Activated CD4-positive, alpha-beta T cell treated with anti-CD3 and anti-CD28 coated beads for 36 hours (primary cell): ENCODE results near the gene CLEC16A. TPM values are rescaled to one million over a fixed set of nuclear protein-coding genes. Genes with fewer than 3 reads are reported as not detected.
A peak's percentile ranks its signal among the peaks of the same experiment; 100 is the strongest.

Experiments used
- ATAC-seq: fragments of 200-7000 bp; cut with Tn5 transposase; one replicate; pipeline ENCODE4 v1.10.0; 2021; ENCODE audit warnings: mild to moderate bottlenecking, moderate library complexity
- CTCF ChIA-PET: fragments of 350-600 bp; sonication (Branson Sonifier 250); formaldehyde crosslinking; loops from one replicate; lab custom pipeline; 2021; ENCODE audit warnings: antibody characterized with exemption; lab: Charles Lee
- POLR2A ChIA-PET: fragments of 350-600 bp; sonication (Branson Sonifier 250); formaldehyde crosslinking; loops from one replicate; lab custom pipeline; 2021; ENCODE audit warnings: antibody characterized with exemption, inconsistent platforms; lab: Charles Lee
- DNase-seq: peaks from one replicate; pipeline ENCODE4 v3.0.0-alpha.2; 2020
- H3K27ac Mint-ChIP-seq: one replicate; pipeline ENCODE4 v1.8.0; 2021; ENCODE audit warnings: mixed read lengths
- H3K27me3 Mint-ChIP-seq: one replicate; pipeline ENCODE4 v1.8.0; 2021; ENCODE audit warnings: mixed read lengths
- H3K36me3 Mint-ChIP-seq: one replicate; pipeline ENCODE4 v1.8.0; 2021; ENCODE audit warnings: low read depth, mixed read lengths
- H3K4me1 Mint-ChIP-seq: one replicate; pipeline ENCODE4 v1.8.0; 2021; ENCODE audit warnings: mixed read lengths
- H3K4me3 Mint-ChIP-seq: one replicate; pipeline ENCODE4 v1.8.0; 2021; ENCODE audit warnings: mild to moderate bottlenecking, moderate library complexity, mixed read lengths
- H3K9me3 Mint-ChIP-seq: one replicate; pipeline ENCODE4 v1.8.0; 2021; ENCODE audit warnings: low read depth, mixed read lengths
- intact Hi-C, 2 experiments: fragments of 100-400 bp; cut with DNase I in 1 of 2; cut with micrococcal nuclease in 1 of 2; formaldehyde crosslinking; loops; one replicate each; pipeline versions ENCODE4 v1.14.2 to v1.15.1; 2022 to 2024; cut with DNase I, micrococcal nuclease
- total RNA-seq, 2 experiments: library from RNA; stranded (reverse); gene quantifications; one replicate each; pipeline ENCODE4 v1.2.3, GENCODE V29; 2021

CLEC16A gene
- total RNA-seq, 2 experiments from 2014 or later: 23.5 to 25.4 TPM

DNA sequence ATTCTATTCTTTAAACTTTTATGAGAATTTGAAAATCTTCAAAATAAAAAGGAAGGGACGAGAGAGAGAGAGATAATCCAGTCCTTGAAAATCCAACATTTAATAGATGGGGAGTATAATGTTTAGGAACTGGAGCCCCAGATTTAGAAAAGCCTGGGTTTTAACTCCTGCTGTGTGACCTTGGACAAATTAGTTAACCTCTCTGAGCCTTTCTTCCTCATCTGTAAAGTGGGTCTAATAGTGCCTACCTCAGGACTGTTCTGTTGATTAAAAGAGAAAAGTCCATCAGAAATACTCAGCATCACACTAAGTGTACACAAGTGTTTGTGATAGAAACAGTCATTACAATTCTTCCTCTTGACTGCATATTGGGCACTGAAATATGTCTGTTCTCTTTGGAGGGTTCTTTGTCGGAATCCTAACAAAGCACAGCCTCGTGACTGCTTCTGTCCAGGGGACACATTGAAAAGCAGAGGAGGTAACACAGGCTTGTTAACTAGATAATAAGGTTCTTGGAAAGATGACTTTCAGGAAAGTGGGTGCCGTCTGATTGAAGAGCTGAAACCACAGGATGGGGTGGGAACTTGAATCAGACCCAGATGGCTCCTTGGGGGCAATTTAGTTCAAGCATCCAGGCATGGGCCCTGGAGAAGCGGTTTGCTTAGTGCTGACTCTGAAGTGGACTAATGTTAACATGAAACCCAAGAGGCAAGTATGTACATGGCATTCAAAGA, 128.2 kb downstream of the CLEC16A start:
- Mint-ChIP-seq H3K27ac (peak overlapping the region; percentile 35), H3K9me3 (no peaks in the 10 kb centered on the region), H3K27me3 (no peaks in the 10 kb centered on the region), H3K4me1 (peaks cover 61% of the 10 kb centered on the region), H3K4me3 (no peak overlapping the region), H3K36me3 (peaks cover 36% of the 10 kb centered on the region)
- ATAC-seq (no peak), DNase-seq (no peak)
- ChIA-PET POLR2A (no interaction called here), CTCF (interaction anchor here (0.5 kb wide), 1 partner anchor 100 kb away, joined by 4 read pairs; no protein-coding TSS in a partner anchor)
- intact Hi-C loops: no loop called here

DNA sequence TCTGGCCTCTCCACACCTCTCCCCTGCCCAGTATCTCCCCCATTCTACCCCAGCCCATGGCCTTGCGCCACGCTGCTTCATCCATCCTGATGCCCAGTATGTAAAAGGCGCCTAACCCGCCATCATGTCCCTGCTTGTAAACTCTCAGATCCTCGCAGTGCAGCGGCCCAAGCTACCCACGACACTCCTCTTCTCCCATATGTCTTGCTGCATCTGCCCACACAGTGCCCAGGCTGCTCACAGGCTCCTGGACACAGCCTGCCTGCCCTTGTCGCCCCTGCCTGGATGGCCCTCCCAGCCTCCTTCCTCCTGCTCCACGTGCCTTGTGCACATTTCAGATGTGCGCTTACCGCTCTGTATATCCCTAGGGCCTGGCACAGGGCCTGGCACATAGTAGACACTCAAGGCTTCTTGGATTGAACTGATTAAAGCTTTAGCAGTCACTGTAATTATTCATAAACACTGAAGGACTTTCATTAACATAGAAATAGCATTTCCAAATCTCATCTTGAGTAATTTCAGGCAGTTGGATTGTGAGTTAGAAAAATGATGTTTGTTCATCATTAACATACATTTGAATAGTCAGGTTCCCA, 129.1 kb downstream of the CLEC16A start:
- CTCF ChIA-PET: interaction anchor here (0.5 to 1.3 kb wide), 2 partner anchors 101 to 102 kb away, joined by 3 to 4 read pairs; no protein-coding TSS in a partner anchor
- POLR2A ChIA-PET: interaction anchor here (0.6 kb wide), 1 partner anchor 116 kb away, joined by 3 read pairs; no protein-coding TSS in a partner anchor
- Mint-ChIP-seq H3K27ac (peak overlapping the region; percentile 35), H3K36me3 (peaks cover 32% of the 10 kb centered on the region), H3K4me1 (peaks cover 70% of the 10 kb centered on the region), H3K27me3 (no peaks in the 10 kb centered on the region), H3K4me3 (no peak overlapping the region), H3K9me3 (no peaks in the 10 kb centered on the region)
- ATAC-seq: no peak
- intact Hi-C loops: no loop called here
- DNase-seq: no peak

DNA sequence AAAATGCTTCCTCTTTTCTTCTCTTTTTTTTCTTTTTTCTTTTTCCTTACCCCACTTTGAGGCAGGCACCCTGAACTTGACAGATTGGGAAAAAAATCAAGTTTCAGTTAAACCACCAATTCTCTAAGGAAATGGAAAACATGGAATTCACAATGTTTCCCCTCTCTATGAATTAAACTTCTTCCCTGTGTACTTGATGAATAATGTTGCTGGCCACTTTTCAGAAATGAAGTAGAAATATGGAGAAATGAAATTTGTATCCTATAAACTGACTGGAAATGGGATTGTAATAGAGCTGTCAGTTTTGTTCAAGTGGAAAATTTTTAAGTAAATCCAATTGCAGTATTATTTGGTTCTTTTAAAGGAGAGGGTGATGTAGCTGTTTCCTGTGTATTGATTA, 129.8 kb downstream of the CLEC16A start:
- H3K9me3 Mint-ChIP-seq: no peaks in the 10 kb centered on the region
- ATAC-seq: no peak
- no peak for DNase-seq
- peaks cover 76% of the 10 kb centered on the region for H3K4me1 Mint-ChIP-seq
- no peak overlapping the region for H3K4me3 Mint-ChIP-seq
- peak overlapping the region; percentile 71 for H3K27ac Mint-ChIP-seq
- POLR2A ChIA-PET: interaction anchor here (0.6 kb wide), 1 partner anchor 116 kb away, joined by 3 read pairs; no protein-coding TSS in a partner anchor
- intact Hi-C loops: loop anchor here (1.0 to 2.0 kb wide), 2 partner anchors 21 to 22 kb away; no protein-coding TSS in a partner anchor
- CTCF ChIA-PET: interaction anchor here (0.6 to 2.5 kb wide), 3 partner anchors 9 to 103 kb away, joined by 3 to 9 read pairs (median 3); no protein-coding TSS in a partner anchor
- no peaks in the 10 kb centered on the region for H3K27me3 Mint-ChIP-seq
- peaks cover 36% of the 10 kb centered on the region for H3K36me3 Mint-ChIP-seq

DNA sequence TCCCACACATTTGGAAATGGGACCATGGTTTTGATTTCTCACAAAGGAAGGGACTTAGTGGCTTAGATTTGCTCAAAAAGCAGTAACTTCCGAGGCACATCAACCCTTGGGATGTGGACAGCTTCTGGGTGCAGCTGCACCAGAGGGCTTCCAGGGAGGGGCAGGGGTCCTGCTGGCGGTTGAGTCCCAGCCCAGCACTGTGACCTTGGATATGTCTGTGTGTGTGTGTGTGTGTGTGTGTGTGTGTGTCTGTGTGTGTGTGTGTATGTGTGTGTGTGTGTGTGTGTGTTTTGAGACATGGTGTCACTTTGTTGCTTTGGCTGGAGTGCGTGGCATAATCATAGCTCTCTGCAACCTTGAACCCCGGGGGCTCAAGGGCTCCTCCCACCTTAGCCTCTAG, 130.8 kb downstream of the CLEC16A start:
- no peaks in the 10 kb centered on the region for H3K27me3 Mint-ChIP-seq
- CTCF ChIA-PET: interaction anchor here (1.0 to 2.5 kb wide), 5 partner anchors 10 to 111 kb away, joined by 4 to 9 read pairs (median 4); no protein-coding TSS in a partner anchor
- DNase-seq (no peak), ATAC-seq (no peak)
- H3K4me1 Mint-ChIP-seq: peaks cover 87% of the 10 kb centered on the region
- H3K4me3 Mint-ChIP-seq: no peak overlapping the region
- no peaks in the 10 kb centered on the region for H3K9me3 Mint-ChIP-seq
- intact Hi-C loops: loop anchor here in 1 of 2 experiments (2.0 kb wide), 1 partner anchor 22 kb away; no protein-coding TSS in a partner anchor
- POLR2A ChIA-PET: interaction anchor here (1.4 kb wide), 1 partner anchor 19 kb away, joined by 7 read pairs; no protein-coding TSS in a partner anchor
- peak overlapping the region; percentile 62 for H3K27ac Mint-ChIP-seq
- H3K36me3 Mint-ChIP-seq: peaks cover 40% of the 10 kb centered on the region

DNA sequence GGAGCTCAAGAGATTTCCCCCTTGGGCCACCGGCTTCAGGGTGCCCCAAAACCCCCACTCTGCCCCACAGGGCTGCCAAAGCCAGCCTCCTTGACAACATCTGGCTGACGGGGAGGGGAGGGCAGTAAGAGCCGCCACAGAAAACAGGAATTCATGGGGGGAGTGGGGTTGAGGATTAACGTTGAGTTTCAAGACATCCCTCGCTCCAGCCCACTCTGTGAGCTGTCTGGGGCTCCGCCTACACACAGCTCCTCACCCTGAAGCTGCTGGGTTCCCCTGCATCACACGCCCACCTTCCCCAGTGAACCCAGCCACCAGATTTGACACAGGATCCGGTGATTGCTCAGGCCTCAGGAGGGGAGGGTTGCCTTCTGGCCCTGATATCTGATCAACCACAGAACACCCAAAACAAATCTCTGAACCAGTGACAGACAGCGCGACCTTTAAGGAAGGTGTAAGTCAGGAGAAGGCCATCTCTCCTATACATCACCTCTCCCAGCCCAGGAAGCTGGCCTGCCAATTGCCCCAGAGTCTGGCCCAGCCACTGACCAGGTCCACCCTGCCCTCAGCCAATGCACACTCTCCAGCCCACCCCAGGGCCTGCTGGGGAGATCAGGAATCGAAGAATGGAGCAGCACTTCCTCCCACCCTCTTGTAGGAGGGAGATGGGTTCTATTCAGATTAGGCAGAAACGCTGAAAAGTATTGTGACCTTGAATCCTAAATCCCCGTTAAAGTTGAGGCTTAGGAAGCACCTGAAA, 132.1 kb downstream of the CLEC16A start:
- Mint-ChIP-seq H3K27ac (peak overlapping the region; percentile 89), H3K4me1 (peaks cover 96% of the 10 kb centered on the region), H3K4me3 (peak overlapping the region; percentile 15), H3K9me3 (no peaks in the 10 kb centered on the region), H3K27me3 (no peaks in the 10 kb centered on the region), H3K36me3 (peaks cover 35% of the 10 kb centered on the region)
- intact Hi-C loops: loop anchor here (1.0 to 2.0 kb wide), 3 partner anchors 18 to 149 kb away; no protein-coding TSS in a partner anchor
- peak; percentile 69 for ATAC-seq
- peak; percentile 87 for DNase-seq
- ChIA-PET POLR2A (interaction anchor here (0.5 to 1.7 kb wide), 6 partner anchors 15 to 179 kb away, joined by 3 to 7 read pairs (median 5); partner anchors contain the start of gene SOCS1), CTCF (interaction anchor here (0.7 to 2.5 kb wide), 10 partner anchors 11 to 278 kb away, joined by 3 to 9 read pairs (median 4); no protein-coding TSS in a partner anchor)

DNA sequence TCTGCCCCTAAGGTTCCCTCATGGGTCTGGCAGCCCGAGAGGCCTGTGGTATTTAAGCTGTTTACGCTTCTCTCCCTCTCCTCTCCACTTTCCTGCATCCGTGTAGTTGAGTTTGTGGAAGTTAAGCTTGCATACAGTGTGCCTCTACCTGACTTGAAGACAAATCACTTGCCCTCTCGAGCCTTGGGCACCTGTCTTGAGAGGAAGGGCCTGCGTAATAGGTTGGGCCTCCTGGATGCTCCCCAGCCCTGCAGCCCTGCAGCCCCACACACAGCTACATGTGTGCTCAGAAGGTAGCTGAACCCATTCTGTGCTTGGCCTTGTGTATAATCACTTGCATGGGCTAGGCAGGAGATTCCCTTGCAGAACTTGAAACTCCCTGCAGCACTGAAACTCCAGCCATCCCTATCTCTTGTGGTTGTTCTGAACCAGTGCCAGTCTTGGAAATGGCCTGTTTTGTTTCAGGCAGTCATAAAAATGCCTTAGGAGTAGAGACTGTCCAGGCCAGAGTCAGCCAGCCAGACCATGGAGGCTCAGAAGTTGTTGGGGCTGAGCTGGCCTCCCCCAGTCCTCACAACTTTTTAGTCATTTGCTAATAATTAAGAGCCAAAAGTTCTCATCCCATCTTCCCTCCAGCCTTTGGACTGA, 134.6 kb downstream of the CLEC16A start:
- Mint-ChIP-seq H3K27ac (peak overlapping the region; percentile 89), H3K9me3 (no peaks in the 10 kb centered on the region), H3K27me3 (no peaks in the 10 kb centered on the region), H3K4me1 (peaks cover 94% of the 10 kb centered on the region), H3K36me3 (peaks cover 22% of the 10 kb centered on the region), H3K4me3 (peak overlapping the region; percentile 36)
- intact Hi-C loops: loop anchor here in 1 of 2 experiments (2.0 kb wide), 1 partner anchor 174 kb away; no protein-coding TSS in a partner anchor
- no peak for DNase-seq
- ChIA-PET CTCF (interaction anchor here (0.6 to 1.9 kb wide), 8 partner anchors 8 to 115 kb away, joined by 3 to 6 read pairs (median 4); no protein-coding TSS in a partner anchor), POLR2A (interaction anchor here (0.6 to 1.3 kb wide), 8 partner anchors 9 to 185 kb away, joined by 3 to 7 read pairs (median 4); partner anchors contain the start of gene SOCS1)
- no peak for ATAC-seq

DNA sequence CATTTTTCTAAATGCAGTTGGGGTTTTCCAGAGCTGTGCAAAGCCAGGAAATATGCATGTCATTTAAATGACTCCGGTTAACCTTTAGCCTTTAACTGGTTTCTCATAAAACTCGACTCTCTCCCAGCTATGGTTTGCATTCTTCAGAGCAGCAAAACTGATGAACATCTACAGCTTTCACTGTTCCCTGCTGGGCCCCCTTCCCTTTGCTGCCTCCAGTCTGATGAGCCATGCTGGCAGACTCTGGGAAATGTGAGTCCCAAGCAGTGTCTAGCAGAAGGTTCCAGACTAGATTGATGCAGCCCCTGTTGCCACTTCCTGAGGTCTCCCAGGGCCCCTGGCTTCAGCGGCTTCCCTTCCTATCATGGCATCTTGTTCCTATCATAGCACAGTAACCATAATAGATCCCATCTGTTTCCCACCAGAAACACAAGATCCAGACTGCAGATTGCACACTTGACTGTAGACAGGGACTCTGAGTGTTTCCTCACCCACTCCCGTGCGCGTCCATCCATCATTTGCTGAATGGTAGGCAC, 135.4 kb downstream of the CLEC16A start:
- peaks cover 94% of the 10 kb centered on the region for H3K4me1 Mint-ChIP-seq
- ATAC-seq: peak; percentile 44
- peak; percentile 66 for DNase-seq
- H3K36me3 Mint-ChIP-seq: peaks cover 23% of the 10 kb centered on the region
- H3K9me3 Mint-ChIP-seq: no peaks in the 10 kb centered on the region
- POLR2A ChIA-PET: interaction anchor here (0.9 to 1.3 kb wide), 6 partner anchors 8 to 184 kb away, joined by 3 to 7 read pairs (median 4); partner anchors contain the start of gene SOCS1
- intact Hi-C loops: loop anchor here in 1 of 2 experiments (2.0 kb wide), 1 partner anchor 173 kb away; no protein-coding TSS in a partner anchor
- H3K4me3 Mint-ChIP-seq: peak overlapping the region; percentile 36
- H3K27me3 Mint-ChIP-seq: no peaks in the 10 kb centered on the region
- CTCF ChIA-PET: interaction anchor here (0.6 to 1.9 kb wide), 7 partner anchors 9 to 116 kb away, joined by 3 to 6 read pairs (median 5); no protein-coding TSS in a partner anchor
- H3K27ac Mint-ChIP-seq: peak overlapping the region; percentile 89

DNA sequence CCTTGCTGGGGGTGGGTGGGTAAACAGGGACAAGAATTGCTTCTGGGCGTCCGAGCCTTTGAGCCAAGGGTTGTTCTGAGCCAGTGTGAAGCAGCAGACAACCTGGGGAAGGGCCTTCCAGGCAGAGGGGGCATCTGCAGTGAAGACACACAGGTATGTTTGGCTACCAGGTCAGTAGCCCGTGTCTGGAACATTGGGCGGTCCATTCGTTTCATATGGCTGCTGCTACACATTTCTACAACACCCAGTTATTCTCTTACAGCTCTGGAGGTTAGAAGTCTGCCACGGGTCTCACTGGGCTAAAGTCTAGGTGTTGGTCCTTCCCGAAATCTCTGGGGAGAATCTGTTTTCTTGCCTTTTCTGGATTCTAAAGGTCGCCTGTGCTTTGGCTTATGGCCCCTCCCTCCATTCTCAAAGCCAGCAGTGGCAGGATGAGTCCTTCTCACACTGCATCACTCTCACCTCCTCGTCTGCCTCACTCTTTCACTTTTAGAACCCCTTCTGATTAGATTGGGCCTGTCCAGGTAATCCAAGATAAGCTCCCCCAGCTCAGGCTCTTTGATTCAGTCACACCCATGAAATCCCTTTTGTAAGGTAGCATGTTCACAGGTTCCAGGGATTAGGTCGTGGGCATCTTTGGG, 136.1 kb downstream of the CLEC16A start:
- ChIA-PET POLR2A (interaction anchor here (0.6 to 0.9 kb wide), 3 partner anchors 14 to 174 kb away, joined by 3 to 4 read pairs (median 3); no protein-coding TSS in a partner anchor), CTCF (no interaction called here)
- peak; percentile 59 for ATAC-seq
- Mint-ChIP-seq H3K36me3 (peaks cover 23% of the 10 kb centered on the region), H3K9me3 (no peaks in the 10 kb centered on the region), H3K27me3 (no peaks in the 10 kb centered on the region), H3K4me1 (peaks cover 93% of the 10 kb centered on the region), H3K27ac (peak overlapping the region; percentile 89), H3K4me3 (no peak overlapping the region)
- intact Hi-C loops: no loop called here
- peak; percentile 47 for DNase-seq

DNA sequence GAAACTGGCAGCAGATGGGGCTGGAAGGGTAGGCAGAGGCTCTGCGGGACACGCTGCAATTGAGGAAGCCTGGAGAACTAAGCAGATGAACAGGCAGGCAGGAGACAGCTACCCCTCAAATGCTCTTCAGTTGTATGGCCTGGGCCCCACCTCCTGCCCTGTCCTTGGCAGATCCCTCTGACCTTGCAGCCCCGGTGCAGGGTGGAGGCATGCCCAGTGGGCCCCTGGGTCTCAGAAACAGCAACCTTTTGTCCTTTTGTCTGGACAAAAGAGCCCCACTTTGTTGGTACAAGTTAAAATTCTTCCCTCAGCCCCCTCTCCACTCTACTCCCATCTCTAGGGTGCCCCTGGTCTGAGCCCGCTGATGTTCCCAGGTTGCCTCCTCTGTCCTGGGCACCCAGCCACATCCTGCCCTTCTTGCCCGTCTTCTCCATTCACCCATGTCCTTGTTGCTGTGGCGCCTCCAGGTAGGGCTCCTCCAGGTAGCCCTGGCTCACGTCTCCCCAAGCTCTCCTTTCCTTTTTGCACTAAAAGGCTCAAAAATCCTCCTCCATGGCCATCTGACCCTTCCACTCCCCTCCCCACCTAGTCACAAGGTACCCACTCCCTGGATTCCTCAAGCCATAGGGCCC, 136.8 kb downstream of the CLEC16A start:
- H3K27me3 Mint-ChIP-seq: no peaks in the 10 kb centered on the region
- peaks cover 86% of the 10 kb centered on the region for H3K4me1 Mint-ChIP-seq
- POLR2A ChIA-PET: interaction anchor here (0.6 to 0.9 kb wide), 3 partner anchors 13 to 174 kb away, joined by 3 to 4 read pairs (median 3); no protein-coding TSS in a partner anchor
- ATAC-seq (no peak), DNase-seq (no peak)
- CTCF ChIA-PET: no interaction called here
- no peak overlapping the region for H3K4me3 Mint-ChIP-seq
- H3K36me3 Mint-ChIP-seq: peaks cover 21% of the 10 kb centered on the region
- intact Hi-C loops: no loop called here
- no peaks in the 10 kb centered on the region for H3K9me3 Mint-ChIP-seq
- H3K27ac Mint-ChIP-seq: peak overlapping the region; percentile 89
